Muscle layer of colon (tissue), 2 donors: ENCODE results near the gene DGCR6L.
"Not testable (repeated sequence)": the region's sequence is repeated elsewhere in the genome, so short reads cannot be mapped to it uniquely, and the experiment has no call there.

ENCODE experiments used
- H3K27ac ChIP-seq: one replicate; pipeline ENCODE4 v1.7.0; 2013; ENCODE audit warnings: low read depth, mild to moderate bottlenecking, low read length, moderate library complexity
- H3K27me3 ChIP-seq, 2 donors: one replicate each; pipeline ENCODE4 v1.7.0; 2013; ENCODE audit warnings: low read length in 2 of 2, mild to moderate bottlenecking in 2 of 2; ENCODE audit not compliant: insufficient read depth in 2 of 2, control insufficient read depth in 1 of 2
- H3K36me3 ChIP-seq: one replicate; pipeline ENCODE4 v1.7.0; 2013; ENCODE audit warnings: mild to moderate bottlenecking, low read length; ENCODE audit not compliant: insufficient read depth
- H3K4me1 ChIP-seq: one replicate; pipeline ENCODE4 v1.7.0; 2013; ENCODE audit warnings: mild to moderate bottlenecking, low read length; ENCODE audit not compliant: insufficient read depth
- H3K4me3 ChIP-seq, 2 donors: one replicate each; pipeline ENCODE4 v1.7.0; 2013; ENCODE audit warnings: low read length in 2 of 2, low read depth in 1 of 2, mild to moderate bottlenecking in 1 of 2, moderate library complexity in 1 of 2
- H3K9ac ChIP-seq: one replicate; pipeline ENCODE4 v1.7.0; 2013; ENCODE audit warnings: low read length
- H3K9me3 ChIP-seq: one replicate; pipeline ENCODE4 v1.7.0; 2013; ENCODE audit warnings: mild to moderate bottlenecking, low read length
- donor health status: abdominal sarcoma.
- donor health status: Adenocarcinoma of cecum.

The DGCR6L gene

GRCh38 chr22:20267441-20268278, 52.2 kb downstream of the DGCR6L start:
- Histone ChIP-seq H3K27me3 (peaks cover 0 to 9% of the 10 kb centered on the region in 2 donors), H3K36me3 (no peaks in the 10 kb centered on the region), H3K4me1 (no peaks in the 10 kb centered on the region), H3K9me3 (no peaks in the 10 kb centered on the region), H3K27ac (no peak overlapping the region), H3K9ac (no peak overlapping the region), H3K4me3 (no peak overlapping the region)

- not testable (repeated sequence) for H3K9me3 ChIP-seq, H3K27me3 ChIP-seq, H3K27ac ChIP-seq, H3K4me1 ChIP-seq, H3K4me3 ChIP-seq, H3K36me3 ChIP-seq, H3K9ac ChIP-seq
These were observed 53.0 kb downstream of the DGCR6L start for GRCh38 chr22:20266667-20267440.

DNA sequence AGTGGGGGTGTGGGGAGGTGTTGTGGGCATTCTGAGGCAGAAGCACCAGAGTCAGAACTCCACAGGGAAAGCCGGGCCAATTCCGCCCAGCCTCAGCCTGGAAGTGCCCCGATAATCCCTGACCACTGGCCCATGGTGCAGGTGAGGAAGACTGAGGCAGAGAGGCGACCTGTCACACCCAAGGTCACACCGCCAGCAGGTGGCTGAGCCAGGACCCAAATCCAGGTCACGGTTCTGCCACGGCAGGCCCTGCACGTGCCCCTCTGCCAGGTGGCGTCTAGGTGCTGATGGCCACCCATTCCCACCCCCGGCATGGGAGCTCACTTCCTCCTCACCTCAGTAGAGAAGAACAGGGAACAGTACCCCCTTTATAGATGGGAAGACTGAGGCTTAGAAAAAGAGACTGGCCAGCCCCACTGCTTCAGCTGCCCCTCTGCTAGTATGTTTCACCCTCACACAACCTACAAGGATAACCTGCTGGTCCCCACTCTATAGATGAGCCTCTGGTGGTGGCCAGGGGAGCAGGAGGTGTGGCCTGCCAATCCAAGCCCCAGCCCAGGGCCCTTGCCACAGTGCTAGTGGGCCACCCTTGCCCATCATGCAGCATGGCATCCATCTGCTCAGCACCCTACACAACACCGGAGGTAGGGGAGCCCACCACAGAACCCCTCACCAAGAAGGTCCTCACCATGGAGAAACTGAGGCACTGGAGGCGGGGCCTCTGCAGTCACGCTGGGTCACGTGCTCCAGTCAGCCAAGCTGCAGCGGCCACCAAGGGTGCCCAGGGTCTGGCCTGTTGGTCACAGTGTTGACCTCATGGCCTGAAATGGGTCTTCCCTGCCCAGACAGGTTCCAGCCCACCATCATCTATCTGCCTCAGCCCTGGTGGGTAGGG, 53.8 kb downstream of the DGCR6L start:
- H3K9me3 ChIP-seq, H3K27me3 ChIP-seq, H3K27ac ChIP-seq, H3K36me3 ChIP-seq, H3K9ac ChIP-seq, H3K4me3 ChIP-seq, H3K4me1 ChIP-seq: not testable (repeated sequence)

DNA sequence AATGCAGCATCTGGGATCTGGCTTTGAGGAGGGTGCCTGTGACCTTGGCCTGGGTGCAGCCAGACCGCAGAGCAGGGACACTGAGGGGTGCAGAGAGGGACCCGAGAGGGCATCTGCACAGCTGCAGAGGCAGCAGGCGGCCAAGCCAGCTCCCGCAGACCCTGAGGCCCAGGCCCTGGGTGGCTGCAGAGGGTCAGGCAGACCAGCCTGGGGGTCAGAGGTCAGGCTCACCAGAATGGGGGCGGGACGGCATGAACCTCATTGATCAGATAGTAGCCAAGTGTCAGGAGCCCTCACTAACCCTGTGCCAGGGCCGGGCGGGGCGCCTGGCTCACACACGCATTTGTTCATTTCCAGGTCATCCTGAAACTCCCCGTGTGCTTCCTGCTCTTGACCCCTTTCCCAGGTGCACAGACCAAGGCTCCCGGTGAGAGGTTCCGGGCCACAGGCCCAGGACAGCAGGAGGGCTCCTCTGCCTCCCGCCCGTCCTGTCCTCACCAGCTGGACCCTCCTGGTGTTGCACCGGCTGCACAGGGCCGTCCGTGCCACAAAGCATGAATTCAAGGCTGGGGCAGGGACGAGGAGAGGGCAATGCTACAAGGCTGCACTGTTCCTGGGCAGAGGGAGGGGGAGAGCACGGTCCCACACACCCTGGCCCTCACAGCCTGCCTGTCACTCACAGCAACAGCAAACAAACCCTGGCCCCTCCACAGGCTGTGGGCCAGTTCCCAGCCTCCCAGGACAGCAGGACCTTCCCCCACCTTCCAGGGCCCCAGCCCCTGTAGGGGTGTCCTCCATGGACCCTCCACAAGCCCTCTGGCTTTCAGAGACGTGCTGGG, 55.0 kb downstream of the DGCR6L start:
- H3K27me3 ChIP-seq, result peaks cover 0 to 9% of the 10 kb centered on the region in 2 donors
- H3K4me3 ChIP-seq, result no peak overlapping the region
- no peak overlapping the region for H3K27ac ChIP-seq
- no peaks in the 10 kb centered on the region for H3K4me1 ChIP-seq
- no peaks in the 10 kb centered on the region for H3K9me3 ChIP-seq
- no peaks in the 10 kb centered on the region for H3K36me3 ChIP-seq
- no peak overlapping the region for H3K9ac ChIP-seq
